MCF 10A (cell line): Measurements from ENCODE around the gene INTS6L. TPM values are rescaled to one million over a fixed set of nuclear protein-coding genes. Genes with fewer than 3 reads are reported as not detected.

Experiments used
- BruUV-seq: library from RNA; stranded (reverse); fragments of 400-500 nt; replicated peaks from 2 replicates; lab custom pipeline; 2021; lab: Mats Ljungman, UMichigan
- CTCF ChIA-PET: fragments of 300-600 bp; sonication (Branson Sonifier 250); formaldehyde crosslinking; extraction: SDS; loops from one replicate; lab custom pipeline; 2021; ENCODE audit warnings: antibody characterized with exemption, inconsistent platforms; lab: Yijun Ruan, JAX
- POLR2A ChIA-PET: fragments of 300-600, 350-650 bp; sonication (Branson Sonifier 250); formaldehyde crosslinking; extraction: SDS; loops from one replicate; lab custom pipeline; 2020; ENCODE audit warnings: antibody characterized with exemption, inconsistent platforms; lab: Yijun Ruan, JAX
- DNase-seq: peaks from one replicate; pipeline ENCODE4 v3.0.0-alpha.2; 2018; ENCODE audit not compliant: unreplicated experiment
- H3K27ac Mint-ChIP-seq: one replicate; pipeline ENCODE4 v1.8.0; 2022; ENCODE audit warnings: mild to moderate bottlenecking, low read depth, mixed read lengths; ENCODE audit not compliant: unreplicated experiment
- H3K27me3 Mint-ChIP-seq: one replicate; pipeline ENCODE4 v1.8.0; 2022; ENCODE audit warnings: mixed read lengths; ENCODE audit not compliant: insufficient read depth, unreplicated experiment
- H3K36me3 Mint-ChIP-seq: one replicate; pipeline ENCODE4 v1.8.0; 2022; ENCODE audit warnings: mild to moderate bottlenecking, moderate library complexity, mixed read lengths; ENCODE audit not compliant: insufficient read depth, unreplicated experiment
- H3K4me1 Mint-ChIP-seq: one replicate; pipeline ENCODE4 v1.8.0; 2022; ENCODE audit warnings: mixed read lengths; ENCODE audit not compliant: insufficient read depth, unreplicated experiment
- H3K4me3 Mint-ChIP-seq: one replicate; pipeline ENCODE4 v1.8.0; 2022; ENCODE audit warnings: mild to moderate bottlenecking, moderate library complexity, mixed read lengths; ENCODE audit not compliant: unreplicated experiment
- H3K9me3 Mint-ChIP-seq: one replicate; pipeline ENCODE4 v1.8.0; 2022; ENCODE audit warnings: mixed read lengths; ENCODE audit not compliant: unreplicated experiment
- CTCF ChIP-seq: fragments of 200-600 bp; IDR thresholded peaks from one replicate; pipeline ENCODE4 v1.8.0; 2022; ENCODE audit warnings: antibody characterized with exemption, mild to moderate bottlenecking; ENCODE audit not compliant: unreplicated experiment
- intact Hi-C: fragments of 100-400 bp; cut with micrococcal nuclease; formaldehyde crosslinking; loops from 2 replicates; pipeline ENCODE4 v1.14.1; 2022
- total RNA-seq: library from RNA; stranded (reverse); gene quantifications from 2 replicates; pipeline ENCODE4 v1.2.3, GENCODE V29; 2022

The INTS6L gene
- total RNA-seq, 1 experiment from 2014 or later: 6.9 TPM

DNA sequence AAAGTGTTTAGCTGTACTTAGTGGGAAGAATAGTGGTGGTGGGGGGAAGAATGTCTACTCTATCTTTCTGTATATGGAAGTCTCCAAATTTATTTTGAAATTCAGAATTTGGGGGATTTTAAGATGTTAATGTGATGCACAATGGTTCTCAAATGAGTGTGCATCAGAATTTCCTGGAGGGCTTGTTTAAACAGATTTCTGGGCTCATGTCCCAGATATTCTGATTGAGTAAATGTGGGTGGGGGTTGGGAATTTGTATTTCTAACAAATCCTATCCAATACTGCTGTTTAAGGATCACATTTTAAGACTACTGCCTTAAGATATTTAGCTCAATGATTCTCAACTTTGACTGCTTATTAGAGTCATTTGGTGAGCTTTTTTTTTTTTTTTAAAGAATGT is 15.1 kb upstream of the INTS6L start:
- no peak overlapping the region for H3K4me3 Mint-ChIP-seq
- H3K27ac Mint-ChIP-seq: no peak overlapping the region
- DNase-seq: peak; percentile 33
- no peak for TF ChIP-seq CTCF
- no peaks in the 10 kb centered on the region for H3K36me3 Mint-ChIP-seq
- ChIA-PET CTCF (interaction anchor here (0.6 to 1.1 kb wide), 3 partner anchors 68 to 319 kb away, joined by 3 to 4 read pairs (median 3); no protein-coding TSS in a partner anchor), POLR2A (interaction anchor here (0.7 to 0.9 kb wide), 2 partner anchors 14 to 74 kb away, joined by 3 read pairs; no protein-coding TSS in a partner anchor)
- H3K27me3 Mint-ChIP-seq: peaks cover 33% of the 10 kb centered on the region
- H3K4me1 Mint-ChIP-seq: no peaks in the 10 kb centered on the region
- no TSS peak for BruUV-seq
- intact Hi-C loops: no loop called here
- H3K9me3 Mint-ChIP-seq: no peaks in the 10 kb centered on the region

- BruUV-seq: no TSS peak
- H3K4me3 Mint-ChIP-seq: no peak overlapping the region
- H3K36me3 Mint-ChIP-seq: no peaks in the 10 kb centered on the region
- intact Hi-C loops: no loop called here
- no peaks in the 10 kb centered on the region for H3K4me1 Mint-ChIP-seq
- no peak overlapping the region for H3K27ac Mint-ChIP-seq
- DNase-seq: no peak
- ChIA-PET CTCF (no interaction called here), POLR2A (interaction anchor here (0.7 to 0.9 kb wide), 2 partner anchors 11 to 21 kb away, joined by 4 to 6 read pairs; partner anchors contain the start of gene INTS6L)
- H3K9me3 Mint-ChIP-seq: no peaks in the 10 kb centered on the region
- no peak for TF ChIP-seq CTCF
- H3K27me3 Mint-ChIP-seq: peaks cover 15% of the 10 kb centered on the region
Observed at GRCh38 chrX:135509885-135510284, 10.6 kb upstream of the INTS6L start.

DNA sequence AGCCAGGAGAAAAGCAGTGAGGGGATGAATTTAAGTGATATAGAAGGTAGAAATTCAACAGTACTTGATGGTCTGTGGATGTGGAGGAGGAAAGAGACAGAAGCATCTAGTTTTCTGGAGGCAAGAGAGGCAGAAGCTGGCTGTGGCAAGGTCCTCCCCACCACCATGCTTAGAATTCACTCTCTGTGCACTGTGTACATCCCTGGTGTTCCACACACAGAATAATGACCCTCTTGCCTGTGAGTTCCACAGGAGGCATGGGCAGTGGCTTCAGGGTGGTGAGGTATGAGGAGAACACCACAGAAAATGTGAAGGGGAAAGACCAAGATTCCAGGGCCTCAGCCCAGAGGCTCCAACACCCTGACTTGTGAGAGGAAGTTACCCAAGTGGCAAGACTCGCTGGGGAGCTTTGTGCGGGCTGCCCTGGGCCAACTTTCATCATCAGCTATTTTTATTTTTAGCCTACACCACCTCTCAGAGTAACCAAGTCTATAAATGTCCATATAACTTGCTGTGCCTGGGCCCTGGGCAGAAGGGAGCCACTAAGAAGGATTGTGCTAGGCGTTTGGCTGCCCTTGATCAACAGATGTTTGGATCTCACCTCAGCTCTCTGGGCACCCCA is 7.8 kb upstream of the INTS6L start:
- intact Hi-C loops: no loop called here
- no peaks in the 10 kb centered on the region for H3K36me3 Mint-ChIP-seq
- DNase-seq: no peak
- no TSS peak for BruUV-seq
- CTCF ChIA-PET: no interaction called here
- H3K4me3 Mint-ChIP-seq: no peak overlapping the region
- H3K27ac Mint-ChIP-seq: no peak overlapping the region
- H3K9me3 Mint-ChIP-seq: no peaks in the 10 kb centered on the region
- no peaks in the 10 kb centered on the region for H3K4me1 Mint-ChIP-seq
- no peak for TF ChIP-seq CTCF
- POLR2A ChIA-PET: no interaction called here
- peaks cover 27% of the 10 kb centered on the region for H3K27me3 Mint-ChIP-seq

DNA sequence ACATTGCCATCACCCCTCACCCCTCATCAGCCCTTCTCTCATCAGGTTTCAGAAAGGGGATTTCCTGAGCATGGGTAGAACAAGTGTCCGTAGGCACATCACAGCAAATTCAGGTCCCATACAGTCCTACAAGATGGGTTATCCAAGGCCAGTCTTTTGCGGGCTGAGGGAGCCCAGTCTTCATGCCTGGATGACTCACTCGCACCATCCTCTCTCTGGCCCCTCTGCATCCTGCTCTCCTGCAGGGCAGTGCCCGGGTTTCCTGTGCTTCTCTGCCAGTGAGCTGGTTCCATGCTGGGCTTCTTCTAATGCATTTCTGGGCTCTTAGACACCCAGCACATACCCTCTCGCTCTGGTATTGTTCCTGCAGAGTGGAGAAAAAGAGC is 7.3 kb upstream of the INTS6L start:
- TF ChIP-seq CTCF: no peak
- Mint-ChIP-seq H3K9me3 (no peaks in the 10 kb centered on the region), H3K27me3 (peaks cover 27% of the 10 kb centered on the region), H3K4me1 (no peaks in the 10 kb centered on the region), H3K36me3 (no peaks in the 10 kb centered on the region), H3K4me3 (no peak overlapping the region), H3K27ac (no peak overlapping the region)
- BruUV-seq: no TSS peak
- POLR2A ChIA-PET: no interaction called here
- intact Hi-C loops: no loop called here
- DNase-seq: no peak
- CTCF ChIA-PET: no interaction called here
